ENCODE results near the gene CCNI. TPM values are rescaled to one million over a fixed set of nuclear protein-coding genes. Genes with fewer than 3 reads are reported as not detected.

Gene CCNI
- total RNA-seq, 1 donor from 2014 or later = 344 TPM

DNA sequence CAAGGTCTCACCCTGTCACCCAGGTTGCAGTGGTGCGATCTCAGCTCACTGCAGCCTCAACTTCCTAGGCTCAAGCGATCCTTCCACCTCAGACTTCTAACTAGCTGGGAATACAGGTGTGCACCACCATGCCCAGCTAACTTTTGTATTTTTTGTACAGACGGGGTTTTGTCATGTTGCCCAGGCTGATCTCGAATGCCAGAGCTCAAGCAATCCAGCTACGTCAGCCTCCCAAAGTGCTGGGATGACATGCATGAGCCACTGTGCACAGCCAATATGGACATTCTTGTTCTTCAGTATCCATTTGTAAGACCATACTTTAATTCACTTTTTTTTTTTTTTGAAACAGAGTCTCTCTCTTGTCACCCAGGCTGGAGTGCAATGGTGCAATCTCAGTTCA is 3.5 kb upstream of the CCNI start:
- no peak for DNase-seq
- peaks cover 32% of the 10 kb centered on the region for H3K4me1 ChIP-seq
- intact Hi-C loops (cut with micrococcal nuclease) = no loop called here
- TF ChIP-seq, protein P1, sequence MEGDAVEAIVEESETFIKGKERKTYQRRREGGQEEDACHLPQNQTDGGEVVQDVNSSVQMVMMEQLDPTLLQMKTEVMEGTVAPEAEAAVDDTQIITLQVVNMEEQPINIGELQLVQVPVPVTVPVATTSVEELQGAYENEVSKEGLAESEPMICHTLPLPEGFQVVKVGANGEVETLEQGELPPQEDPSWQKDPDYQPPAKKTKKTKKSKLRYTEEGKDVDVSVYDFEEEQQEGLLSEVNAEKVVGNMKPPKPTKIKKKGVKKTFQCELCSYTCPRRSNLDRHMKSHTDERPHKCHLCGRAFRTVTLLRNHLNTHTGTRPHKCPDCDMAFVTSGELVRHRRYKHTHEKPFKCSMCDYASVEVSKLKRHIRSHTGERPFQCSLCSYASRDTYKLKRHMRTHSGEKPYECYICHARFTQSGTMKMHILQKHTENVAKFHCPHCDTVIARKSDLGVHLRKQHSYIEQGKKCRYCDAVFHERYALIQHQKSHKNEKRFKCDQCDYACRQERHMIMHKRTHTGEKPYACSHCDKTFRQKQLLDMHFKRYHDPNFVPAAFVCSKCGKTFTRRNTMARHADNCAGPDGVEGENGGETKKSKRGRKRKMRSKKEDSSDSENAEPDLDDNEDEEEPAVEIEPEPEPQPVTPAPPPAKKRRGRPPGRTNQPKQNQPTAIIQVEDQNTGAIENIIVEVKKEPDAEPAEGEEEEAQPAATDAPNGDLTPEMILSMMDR (IDR thresholded peaks at IDR 0.05; ENCODE audit: borderline replicate concordance) = no peak
- no peaks in the 10 kb centered on the region for H3K27me3 ChIP-seq (ENCODE audit: low read depth)
- H3K36me3 ChIP-seq = peaks cover 3% of the 10 kb centered on the region
- no peaks in the 10 kb centered on the region for H3K9me3 ChIP-seq (replicated peaks)
- H3K4me3 ChIP-seq = no peak overlapping the region
- H3K27ac ChIP-seq (replicated peaks) = no peak overlapping the region

DNA sequence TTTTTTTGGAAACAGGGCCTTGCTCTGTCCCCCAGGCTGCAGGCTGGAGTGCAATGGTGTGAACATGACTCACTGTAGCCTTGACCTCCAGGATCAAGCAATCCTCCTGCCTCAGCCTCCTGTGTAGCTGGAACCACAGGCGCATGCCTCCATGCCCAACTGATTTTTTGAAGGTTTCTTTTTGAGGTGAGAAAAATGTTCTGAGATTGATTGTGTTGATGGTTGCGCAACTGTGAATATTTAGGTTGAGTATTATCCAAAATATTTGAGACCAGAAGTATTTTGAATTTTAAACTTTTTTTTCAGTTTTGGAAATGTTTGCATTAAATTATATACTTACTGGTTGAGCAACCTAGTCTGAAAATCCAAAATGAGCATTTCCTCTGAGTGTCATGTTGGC is 2.6 kb upstream of the CCNI start:
- Histone ChIP-seq H3K36me3 (peaks cover 3% of the 10 kb centered on the region), H3K27me3 (ENCODE audit: low read depth) (no peaks in the 10 kb centered on the region), H3K27ac (replicated peaks) (no peak overlapping the region), H3K9me3 (replicated peaks) (no peaks in the 10 kb centered on the region), H3K4me1 (peaks cover 40% of the 10 kb centered on the region), H3K4me3 (no peak overlapping the region)
- DNase-seq = no peak
- TF ChIP-seq, protein P1 (IDR thresholded peaks at IDR 0.05; ENCODE audit: borderline replicate concordance) = no peak
- intact Hi-C loops (cut with micrococcal nuclease) = no loop called here

DNA sequence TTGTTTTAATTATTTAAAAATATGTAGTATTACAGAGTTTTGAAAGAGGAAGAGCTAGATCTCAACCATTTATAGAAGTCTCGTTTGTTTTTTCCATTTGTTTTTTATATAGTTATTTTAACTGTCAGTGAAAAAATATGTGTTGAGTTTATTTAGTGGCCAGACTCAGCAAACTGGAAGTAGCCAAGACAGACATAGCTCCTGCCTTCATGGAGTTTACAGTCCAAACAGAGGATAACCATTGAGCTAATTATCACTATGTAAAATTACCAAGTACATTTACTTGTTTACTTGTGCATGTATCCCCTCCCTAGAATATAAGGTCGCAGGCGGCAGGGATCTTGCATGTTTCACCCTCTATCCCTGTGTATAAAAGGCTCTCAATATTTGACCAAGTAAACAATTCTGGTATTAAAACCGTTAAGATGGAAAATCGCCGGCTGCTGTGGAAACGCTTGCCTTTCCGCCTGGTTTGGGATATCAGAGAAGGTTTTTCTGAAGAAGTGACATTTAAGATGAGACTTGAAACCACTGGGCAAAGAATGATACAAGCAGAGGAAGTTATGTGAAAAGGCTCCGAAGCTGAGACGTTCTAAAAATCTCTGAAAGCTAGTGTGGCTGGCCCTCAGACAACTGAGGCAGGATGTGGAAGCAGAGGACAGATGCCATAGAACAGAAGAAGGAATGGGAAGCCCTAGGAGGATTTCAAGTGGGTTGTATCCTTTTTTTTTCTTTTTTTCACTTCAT is 1.3 kb upstream of the CCNI start:
- H3K4me3 ChIP-seq = peak overlapping the region; percentile 86
- no peaks in the 10 kb centered on the region for H3K27me3 ChIP-seq (ENCODE audit: low read depth)
- H3K4me1 ChIP-seq = peaks cover 54% of the 10 kb centered on the region
- H3K36me3 ChIP-seq = peaks cover 3% of the 10 kb centered on the region
- peak overlapping the region; percentile 98 for H3K27ac ChIP-seq (replicated peaks)
- intact Hi-C loops (cut with micrococcal nuclease) = no loop called here
- DNase-seq = no peak
- no peaks in the 10 kb centered on the region for H3K9me3 ChIP-seq (replicated peaks)
- TF ChIP-seq, protein P1 (IDR thresholded peaks at IDR 0.05; ENCODE audit: borderline replicate concordance) = no peak

DNA sequence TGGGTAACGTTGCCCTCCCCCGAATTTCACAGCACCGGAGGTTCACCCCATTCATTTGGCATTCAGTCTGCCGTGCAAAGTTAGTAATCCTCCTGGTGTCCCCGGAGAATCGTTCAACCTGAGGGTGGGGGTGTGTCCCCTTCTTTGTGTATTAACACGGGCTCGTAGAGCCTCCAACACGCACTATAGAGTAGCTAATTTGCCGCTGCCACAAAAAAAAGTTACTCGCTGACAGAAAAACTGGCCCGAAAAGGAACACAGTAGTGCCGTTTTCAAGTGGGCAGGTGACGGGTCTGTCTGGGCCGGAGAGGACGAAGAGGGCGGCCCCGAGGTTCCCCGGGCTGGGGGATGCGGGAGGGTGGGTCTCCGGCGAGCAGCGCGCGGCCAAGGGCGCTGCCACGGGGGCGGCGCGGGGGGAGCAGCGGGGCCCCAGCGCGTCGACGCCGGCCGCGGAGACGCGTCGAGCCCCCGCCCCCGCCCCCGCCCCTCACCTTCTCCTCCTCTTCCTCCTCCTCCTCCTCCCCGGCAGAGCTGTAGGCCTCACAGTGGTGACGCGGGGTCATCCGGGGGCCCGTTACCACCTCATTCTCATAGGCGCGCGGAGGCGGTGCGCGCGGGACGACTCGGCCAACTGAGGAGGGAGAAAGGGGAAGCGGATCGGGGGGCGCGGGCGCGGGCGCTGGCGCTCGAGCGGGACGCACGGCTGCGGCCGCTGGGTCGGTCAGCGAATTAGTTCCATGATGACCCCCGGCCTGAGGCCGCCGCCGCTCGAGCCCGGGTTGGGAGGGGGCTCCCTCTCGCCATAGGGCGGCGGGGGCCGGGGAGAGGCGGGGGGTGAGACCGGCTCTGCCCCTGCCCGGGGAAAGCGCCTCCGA is 571 bp downstream of the CCNI start:
- TF ChIP-seq, protein P1 (IDR thresholded peaks at IDR 0.05; ENCODE audit: borderline replicate concordance) = no peak
- intact Hi-C loops (cut with micrococcal nuclease) = no loop called here
- H3K9me3 ChIP-seq (replicated peaks) = no peaks in the 10 kb centered on the region
- peak; percentile 80 for DNase-seq
- no peaks in the 10 kb centered on the region for H3K36me3 ChIP-seq
- no peaks in the 10 kb centered on the region for H3K27me3 ChIP-seq (ENCODE audit: low read depth)
- peak overlapping the region; percentile 98 for H3K27ac ChIP-seq (replicated peaks)
- peak overlapping the region; percentile 86 for H3K4me3 ChIP-seq
- peaks cover 66% of the 10 kb centered on the region for H3K4me1 ChIP-seq

DNA sequence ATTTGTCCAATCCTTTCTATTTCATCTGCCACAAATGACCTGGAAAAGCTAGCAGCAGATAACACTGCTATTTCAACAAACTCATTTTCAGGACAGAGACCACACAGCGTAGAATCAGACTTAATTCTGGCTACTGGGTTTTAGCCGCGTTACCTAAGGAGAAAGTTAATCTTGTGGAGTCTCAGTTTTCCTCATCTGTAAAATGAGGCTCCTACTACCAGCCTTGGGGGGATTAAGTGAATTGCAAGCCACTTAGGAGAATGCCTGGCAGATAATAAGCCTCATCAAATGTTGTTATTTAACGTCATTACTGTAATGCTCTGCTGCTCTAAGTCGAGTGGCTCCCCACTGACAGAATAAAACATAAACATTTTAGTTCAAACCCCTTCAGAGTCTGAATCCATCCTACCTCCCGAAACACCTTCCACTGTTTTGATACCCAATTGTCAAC is 1.4 kb downstream of the CCNI start:
- TF ChIP-seq, protein P1 (IDR thresholded peaks at IDR 0.05; ENCODE audit: borderline replicate concordance) = no peak
- Histone ChIP-seq H3K9me3 (replicated peaks) (no peaks in the 10 kb centered on the region), H3K27me3 (ENCODE audit: low read depth) (no peaks in the 10 kb centered on the region), H3K4me1 (peaks cover 74% of the 10 kb centered on the region), H3K27ac (replicated peaks) (peak overlapping the region; percentile 98), H3K36me3 (no peaks in the 10 kb centered on the region), H3K4me3 (peak overlapping the region; percentile 86)
- DNase-seq = no peak
- intact Hi-C loops (cut with micrococcal nuclease) = no loop called here

Measured in left ventricle myocardium inferior (tissue), 1 donor.